NCI-H446 (cell line): ENCODE data around the gene TTC8.

Experiments
- DNase-seq, 2 experiments: peaks; one replicate each; lab custom pipeline; 2025; lab: John Stamatoyannopoulos, UW

TTC8 gene

DNA sequence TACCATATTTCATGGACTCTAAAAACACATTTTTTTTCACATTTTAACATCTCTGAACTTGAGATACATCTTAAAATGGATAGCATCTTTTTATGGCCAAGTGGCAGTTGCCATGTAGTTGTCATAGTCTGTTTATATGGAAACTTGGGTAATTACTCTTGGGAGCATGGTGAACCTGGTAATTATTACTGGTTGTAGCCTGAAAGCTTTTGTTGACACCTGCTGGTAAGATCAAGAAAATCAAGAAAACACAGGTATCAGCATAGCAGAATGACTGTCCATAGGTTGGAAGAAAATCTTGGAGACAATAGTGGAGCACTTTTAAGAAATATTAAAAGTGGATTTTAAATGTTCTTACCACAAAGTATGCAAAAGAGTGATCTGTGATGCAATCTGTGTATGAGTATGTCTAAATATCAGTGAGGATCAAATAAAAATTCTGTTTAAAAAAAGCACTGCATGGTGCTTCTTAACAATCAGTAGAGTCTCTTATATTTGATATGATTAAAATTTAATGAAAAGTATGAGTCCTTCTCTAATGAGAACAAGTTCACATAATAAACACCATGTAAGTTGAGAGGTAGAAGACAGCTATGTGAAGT, 44.2 kb downstream of the TTC8 start:
- DNase-seq, result no peak

DNA sequence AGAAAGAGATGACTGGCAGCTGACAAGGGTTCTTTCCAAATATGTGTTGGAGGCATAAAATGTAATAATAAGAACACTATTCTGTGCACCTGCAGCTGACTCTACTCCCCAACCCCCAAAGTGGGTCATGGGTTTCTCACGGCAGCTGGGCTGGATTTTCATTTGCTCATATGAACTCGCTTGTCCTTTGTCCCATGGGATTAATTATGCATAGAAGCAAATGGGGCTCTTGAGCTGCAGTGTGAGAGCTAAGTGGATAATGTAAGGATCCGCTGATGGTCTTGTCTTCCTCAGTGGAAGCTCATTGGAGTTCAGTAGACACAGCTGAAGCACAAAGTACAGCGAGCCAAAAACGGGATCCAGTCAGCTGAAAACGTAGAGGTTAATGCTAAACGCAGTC, 46.3 kb downstream of the TTC8 start:
- no peak for DNase-seq

DNA sequence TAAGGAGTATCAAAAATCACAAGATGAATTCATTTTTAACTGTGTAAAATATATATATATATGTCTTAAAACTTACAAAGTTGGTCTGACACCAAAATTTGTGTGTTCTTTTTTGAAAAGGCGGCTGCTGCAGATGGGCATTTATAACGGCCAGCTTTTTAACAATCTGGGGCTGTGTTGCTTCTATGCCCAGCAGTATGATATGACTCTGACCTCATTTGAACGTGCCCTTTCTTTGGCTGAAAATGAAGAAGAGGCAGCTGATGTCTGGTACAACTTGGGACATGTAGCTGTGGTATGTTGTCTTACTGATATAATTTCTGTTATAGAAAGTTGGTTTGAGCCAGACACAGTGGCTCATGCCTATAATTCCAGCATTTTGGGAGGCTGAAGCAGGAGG, 47.0 kb downstream of the TTC8 start:
- DNase-seq, result no peak

DNA sequence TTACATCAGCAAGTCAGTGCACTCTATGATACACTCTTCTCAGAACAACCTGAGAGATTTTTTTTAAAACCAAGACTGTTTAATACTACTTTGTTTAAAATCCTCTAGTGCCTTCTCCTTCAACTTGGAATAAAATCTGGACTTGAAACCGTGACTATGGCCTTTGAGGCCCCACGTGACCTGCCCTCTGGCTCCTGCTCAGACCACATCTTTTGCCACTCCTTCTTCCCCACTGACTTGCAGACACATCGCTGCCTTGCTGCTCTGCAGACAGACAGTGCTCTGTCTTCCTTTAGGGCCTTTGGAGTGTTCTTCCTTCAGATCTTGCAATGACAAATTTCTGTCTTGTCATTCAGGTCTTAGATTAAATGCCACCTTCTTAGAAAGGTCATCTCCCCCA, 48.5 kb downstream of the TTC8 start:
- DNase-seq, result no peak

DNA sequence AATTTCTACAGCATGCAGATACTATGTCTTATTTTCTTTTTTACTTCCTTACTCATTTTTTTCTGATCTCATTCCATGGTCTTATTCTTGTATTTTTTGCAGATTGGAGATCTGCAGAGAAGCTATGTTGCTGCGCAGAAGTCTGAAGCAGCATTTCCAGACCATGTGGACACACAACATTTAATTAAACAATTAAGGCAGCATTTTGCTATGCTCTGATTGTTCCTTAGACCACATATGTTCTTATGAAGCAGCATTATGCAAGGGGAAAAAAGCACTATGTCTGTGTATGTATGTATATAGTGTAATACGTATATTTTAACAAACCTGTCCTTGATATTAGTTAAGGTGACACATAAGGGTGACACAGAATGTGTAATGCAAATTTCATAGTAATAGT, 52.7 kb downstream of the TTC8 start:
- no peak for DNase-seq

DNA sequence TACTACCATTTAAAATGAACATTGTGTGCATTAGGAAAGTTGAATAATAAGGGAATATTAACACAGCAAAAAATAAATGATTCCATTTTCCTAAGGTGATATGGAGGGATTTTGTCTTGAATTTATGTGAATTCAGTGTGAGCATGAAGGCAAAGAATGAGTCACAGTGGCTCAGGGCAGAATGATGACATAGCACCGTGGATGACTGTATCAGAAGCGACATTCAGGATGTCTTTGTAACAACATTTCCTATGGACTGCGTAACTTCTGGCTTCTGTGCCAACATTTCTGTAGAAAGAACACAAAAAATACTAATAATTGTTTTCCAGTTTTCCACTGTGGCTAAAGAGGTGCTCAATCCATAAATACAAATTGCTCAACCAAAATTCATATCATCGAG, 54.6 kb downstream of the TTC8 start:
- DNase-seq, result no peak

DNA sequence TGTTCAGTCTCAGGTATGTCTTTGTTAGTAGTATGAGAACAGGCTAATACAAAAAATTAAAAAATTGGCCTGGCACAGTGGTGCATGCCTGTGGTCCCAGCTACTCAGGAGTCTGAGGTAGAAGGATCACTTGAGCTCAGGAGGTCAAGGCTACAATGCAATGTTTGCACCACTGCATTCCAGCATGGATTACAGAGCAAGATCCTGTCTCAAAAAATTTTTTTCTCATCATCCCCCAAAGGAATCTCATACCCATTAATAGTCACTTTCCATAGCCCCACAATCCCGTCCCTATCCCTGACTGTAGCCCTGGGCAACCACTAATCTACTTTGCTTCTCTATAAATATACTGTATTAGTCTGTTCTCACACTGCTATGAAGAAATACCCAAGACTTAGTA, 57.8 kb downstream of the TTC8 start:
- DNase-seq, result no peak

DNA sequence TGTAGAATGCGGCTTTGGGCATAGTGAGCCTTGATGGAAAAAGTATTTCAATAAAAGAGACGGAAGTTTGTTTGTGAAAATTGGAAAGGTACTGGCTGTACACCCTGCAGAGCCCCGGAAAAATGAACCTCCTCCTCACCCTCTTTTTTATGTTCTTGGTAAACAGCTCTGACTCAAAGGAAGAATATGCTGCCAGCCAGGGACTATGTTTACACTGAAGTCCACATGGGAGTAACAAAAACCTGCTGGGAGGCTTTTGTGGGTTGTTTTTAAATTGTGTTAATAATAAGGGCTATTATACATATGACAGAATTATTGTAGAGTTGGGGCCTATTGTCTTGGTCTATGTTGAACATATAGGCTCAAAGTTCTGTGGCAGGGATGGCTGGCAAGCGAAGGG, 70.7 kb downstream of the TTC8 start:
- DNase-seq, result no peak

DNA sequence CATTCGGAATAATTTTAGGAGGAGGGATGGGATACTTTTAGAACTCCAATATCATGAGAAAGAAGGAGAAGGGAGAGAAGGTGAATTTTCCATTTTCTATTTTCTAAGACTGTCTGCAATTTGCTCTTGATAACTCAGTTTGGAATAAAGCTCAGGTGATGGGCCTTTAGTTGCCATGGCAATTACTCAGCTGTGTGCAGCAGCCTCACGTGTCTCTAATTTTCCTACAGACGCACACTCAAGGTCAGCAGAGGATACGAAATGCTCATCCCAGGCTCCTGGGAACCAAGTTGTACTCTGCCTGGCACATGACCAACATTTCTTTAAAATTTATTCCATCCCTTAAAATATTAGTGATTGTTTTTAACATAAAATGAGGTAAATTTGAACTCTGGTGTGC, 76.7 kb downstream of the TTC8 start:
- no peak for DNase-seq

DNA sequence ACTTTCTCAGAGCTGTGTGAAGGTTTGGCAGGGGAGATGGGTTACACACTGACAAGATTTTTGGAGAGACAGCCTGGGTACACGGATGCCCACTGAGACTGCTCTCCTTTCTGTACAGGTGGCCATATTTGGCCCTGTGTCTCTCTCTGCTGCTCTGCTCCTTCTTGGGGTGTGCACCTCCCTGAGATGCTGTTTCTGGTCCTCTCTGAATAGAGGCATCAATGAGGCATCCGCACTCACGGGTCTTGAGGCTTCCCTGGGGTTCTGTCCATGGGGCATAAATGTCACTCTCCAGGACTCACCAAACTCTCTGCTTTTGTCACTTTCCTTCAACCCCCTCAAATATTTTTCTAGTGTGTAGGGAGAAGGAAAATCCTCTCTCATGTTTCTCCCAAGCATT, 77.5 kb downstream of the TTC8 start:
- DNase-seq, result no peak

DNA sequence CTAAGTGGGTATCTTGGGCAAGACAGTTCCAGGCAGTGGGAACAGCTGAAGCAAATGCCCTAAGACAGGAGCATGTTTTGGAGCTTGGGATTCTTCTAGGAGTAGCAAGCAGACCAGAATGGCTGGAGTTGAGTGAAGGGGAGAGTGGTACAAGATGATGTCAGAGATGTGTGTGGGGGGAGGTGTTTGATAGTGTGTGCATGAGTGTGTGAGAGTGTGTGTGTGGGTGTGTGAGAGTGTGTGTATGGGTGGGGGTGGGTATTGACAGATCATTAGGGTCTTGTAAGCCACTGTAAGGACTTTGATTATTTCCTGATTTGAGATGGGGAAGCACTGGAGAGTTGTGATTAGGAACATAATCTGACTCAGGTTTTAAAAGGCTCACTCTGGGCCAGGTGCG, 78.4 kb downstream of the TTC8 start:
- DNase-seq, result no peak

DNA sequence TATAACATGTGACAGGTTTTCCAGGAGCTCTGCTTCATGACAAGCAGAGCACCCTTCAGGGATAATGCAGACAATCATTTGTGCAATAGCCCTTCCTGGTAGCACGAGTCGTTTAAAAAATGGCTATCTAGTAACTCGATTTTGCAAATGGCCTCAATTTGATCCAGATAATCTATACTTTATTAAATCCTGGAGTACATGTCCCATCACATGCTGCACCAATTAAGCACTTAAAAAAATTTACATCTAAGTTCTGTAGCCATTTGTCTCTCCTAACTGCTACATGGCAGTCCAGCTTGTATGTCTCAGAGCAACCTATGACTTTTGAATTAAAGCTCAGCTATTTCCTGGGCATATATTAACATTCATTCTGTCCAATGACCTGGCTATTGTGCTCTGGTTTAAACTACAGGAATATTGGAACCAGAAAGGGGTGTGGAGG, 79.8 kb downstream of the TTC8 start:
- DNase-seq, result no peak

DNA sequence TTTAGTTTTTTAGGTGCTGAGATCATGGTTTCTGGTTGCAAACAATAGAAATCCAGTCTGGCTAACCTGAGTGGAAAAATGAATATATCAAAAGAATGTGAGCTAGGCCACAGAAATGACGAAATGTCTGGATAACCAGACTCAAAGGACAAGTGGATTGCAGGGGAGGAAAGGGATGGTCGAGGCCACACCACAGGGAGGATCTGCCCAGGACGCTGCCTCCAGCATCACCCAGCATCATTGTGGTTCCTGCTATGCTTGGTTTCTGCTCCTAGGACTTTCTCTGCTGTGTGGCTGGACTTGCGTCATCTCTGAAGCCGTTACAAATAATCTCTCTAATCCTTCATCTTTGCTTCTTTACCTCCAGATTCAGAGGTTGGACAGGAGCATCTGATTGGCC, 80.4 kb downstream of the TTC8 start:
- no peak for DNase-seq

DNA sequence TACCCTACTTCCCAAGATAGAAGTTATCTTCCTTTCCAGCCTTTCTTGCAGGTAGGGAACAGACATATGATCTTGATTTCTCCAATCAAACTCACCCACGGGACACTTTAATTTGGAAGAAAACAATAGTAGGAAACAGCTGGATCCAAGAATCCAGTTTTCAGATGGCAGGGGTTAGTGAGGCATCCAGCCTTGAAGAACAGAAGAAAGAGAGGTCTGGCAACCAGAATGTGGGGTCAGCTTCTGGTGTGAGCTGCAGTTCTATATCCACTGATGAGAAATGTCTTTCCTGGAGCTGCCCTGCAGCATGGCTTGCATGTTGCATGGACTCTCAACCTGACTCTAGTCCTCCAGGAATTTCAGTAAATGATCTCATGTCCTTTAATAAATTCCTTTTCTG, 83.8 kb downstream of the TTC8 start:
- DNase-seq, result no peak

DNA sequence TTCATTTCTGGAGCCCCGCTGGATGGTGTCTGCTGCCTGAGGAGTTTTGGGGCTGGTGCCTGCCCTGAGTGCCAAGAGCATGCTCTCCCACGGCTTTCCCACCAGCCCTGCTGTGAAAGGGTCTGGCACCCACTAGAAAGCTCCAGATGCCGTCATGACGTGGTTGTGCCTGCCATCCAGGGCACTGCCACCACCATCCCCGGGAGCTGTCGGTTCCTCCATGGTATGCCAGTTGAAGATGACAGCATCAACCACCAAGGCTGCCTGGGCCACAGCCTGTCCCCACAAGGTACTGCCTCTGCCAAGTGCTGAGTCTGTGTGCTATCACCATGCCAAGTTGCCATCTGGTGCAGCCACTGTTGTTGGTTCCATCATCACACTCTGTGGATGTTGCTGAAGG, 85.9 kb downstream of the TTC8 start:
- peak; percentile 9 to 83 for DNase-seq

DNA sequence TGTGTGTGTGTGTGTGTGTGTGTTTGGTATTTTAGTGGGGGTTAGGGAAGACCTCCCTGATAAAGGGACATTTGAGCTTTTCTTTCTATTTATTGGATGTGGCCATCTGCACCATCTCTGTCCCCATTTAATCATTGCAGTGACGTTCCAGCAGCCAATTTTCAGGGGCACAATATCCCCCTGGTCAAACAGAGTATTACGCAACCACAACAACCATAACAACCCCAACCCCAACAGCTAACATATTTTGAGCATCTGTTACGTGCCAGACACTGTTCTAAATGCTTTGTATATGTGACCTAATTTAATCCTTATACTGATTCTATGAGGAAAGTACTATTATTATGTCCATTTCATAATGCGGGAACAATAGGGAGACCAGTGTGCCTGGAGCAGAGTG, 87.4 kb downstream of the TTC8 start:
- DNase-seq, result no peak

DNA sequence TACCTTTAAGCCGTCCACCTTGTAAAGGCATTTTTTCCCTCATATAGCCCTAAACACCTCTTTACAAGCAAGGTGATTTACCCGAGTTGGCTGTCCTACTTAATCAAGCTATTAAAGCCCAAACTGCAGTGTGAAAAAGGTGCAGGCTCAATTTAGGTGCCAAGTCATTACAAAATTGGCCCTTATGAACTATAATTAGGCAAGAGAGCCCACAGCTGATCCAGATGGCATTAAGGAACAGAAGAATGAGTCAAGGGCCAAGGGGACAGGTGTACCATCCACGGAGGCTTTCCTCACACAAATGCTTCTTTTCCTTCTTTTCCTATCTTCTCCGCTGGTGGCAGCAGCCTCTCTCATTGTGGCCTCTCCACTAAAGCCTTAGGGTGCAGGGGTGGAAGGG, 90.5 kb downstream of the TTC8 start:
- DNase-seq, result no peak

DNA sequence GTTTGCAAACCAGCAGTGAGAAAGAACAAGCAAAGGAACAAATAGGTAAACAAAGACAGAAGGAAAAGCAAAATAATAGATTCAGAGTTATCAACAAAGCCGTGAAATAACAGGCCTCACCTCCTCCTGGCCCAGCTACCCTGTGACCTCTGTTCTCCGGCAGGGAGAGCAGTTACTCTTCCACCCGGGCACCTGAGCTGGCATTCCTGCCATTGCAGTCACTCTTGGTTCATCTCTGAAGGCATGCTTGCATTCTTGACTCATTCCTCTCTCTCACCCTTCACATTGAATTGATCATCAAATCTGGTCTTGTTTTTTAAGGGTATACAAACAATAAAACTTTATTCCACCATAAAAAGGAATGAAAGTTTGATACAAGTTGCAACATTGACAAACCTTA, 95.1 kb downstream of the TTC8 start:
- no peak for DNase-seq
